ENCODE data around the gene NFIC. TPM values are rescaled to one million over a fixed set of nuclear protein-coding genes. Genes with fewer than 3 reads are reported as not detected.

Gene NFIC
- polyA plus RNA-seq, 2 donors, result 15.4 to 48.1 TPM

DNA sequence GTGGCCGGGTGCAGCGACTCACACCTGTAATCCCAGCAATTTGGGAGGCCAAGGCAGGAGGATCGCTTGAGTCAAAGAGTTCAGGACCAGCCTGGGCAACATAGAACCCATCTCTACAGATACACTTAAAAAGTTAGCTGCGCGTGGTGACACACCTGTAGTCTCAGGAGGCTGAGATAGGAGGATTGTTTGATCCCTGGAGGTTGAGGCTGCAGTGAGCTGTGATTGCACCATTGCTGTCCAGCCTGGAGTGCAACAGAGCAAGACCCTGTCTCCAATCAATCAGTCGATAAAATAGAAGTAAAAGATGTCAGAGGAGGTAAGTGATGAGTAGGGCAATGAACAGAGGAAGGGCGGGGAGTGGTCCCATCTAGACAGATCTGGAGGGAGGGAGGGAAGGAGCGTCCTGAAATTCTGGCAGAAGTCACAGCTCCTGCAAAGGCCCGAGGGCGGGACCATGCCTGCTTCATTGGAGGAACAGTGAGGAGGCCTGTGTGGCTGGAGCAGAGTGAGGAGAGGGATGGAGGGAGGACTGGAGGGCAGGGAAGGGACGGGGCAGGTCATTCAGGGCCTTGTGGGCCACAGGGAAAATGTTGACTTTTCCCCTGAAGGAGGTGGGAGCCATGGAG is 104.2 kb downstream of the NFIC start:
- Histone ChIP-seq H3K27me3 (ENCODE audit: control insufficient read depth in 1 of 2, insufficient read depth in 2 of 2, low read length in 2 of 2) (no peaks in the 10 kb centered on the region), H3K27ac (ENCODE audit: low read depth in 2 of 2, low read length in 1 of 2) (no peak overlapping the region), H3K9me3 (ENCODE audit: control insufficient read depth in 2 of 2, insufficient read depth in 1 of 2, low read depth in 1 of 2, low read length in 1 of 2) (no peaks in the 10 kb centered on the region), H3K4me1 (ENCODE audit: control insufficient read depth in 2 of 2, insufficient read depth in 2 of 2, low read length in 1 of 2) (peaks cover 0 to 2% of the 10 kb centered on the region in 2 donors), H3K36me3 (ENCODE audit: control insufficient read depth in 2 of 2, insufficient read depth in 2 of 2, low read length in 1 of 2) (no peaks in the 10 kb centered on the region), H3K4me3 (ENCODE audit: low read depth in 1 of 2, low read length in 2 of 2) (no peak overlapping the region)
- WGBS, 2 donors, result 60 to 62% methylated on average over 11 of the region's 11 CpGs

GRCh38 chr19:3471954-3472655 is 105.7 kb downstream of the NFIC start:
- Histone ChIP-seq H3K27ac (ENCODE audit: low read depth in 2 of 2, low read length in 1 of 2) (no peak overlapping the region), H3K9me3 (ENCODE audit: control insufficient read depth in 2 of 2, insufficient read depth in 1 of 2, low read depth in 1 of 2, low read length in 1 of 2) (no peaks in the 10 kb centered on the region), H3K4me1 (ENCODE audit: control insufficient read depth in 2 of 2, insufficient read depth in 2 of 2, low read length in 1 of 2) (peaks cover 0 to 2% of the 10 kb centered on the region in 2 donors), H3K27me3 (ENCODE audit: control insufficient read depth in 1 of 2, insufficient read depth in 2 of 2, low read length in 2 of 2) (no peaks in the 10 kb centered on the region), H3K4me3 (ENCODE audit: low read depth in 1 of 2, low read length in 2 of 2) (no peak overlapping the region), H3K36me3 (ENCODE audit: control insufficient read depth in 2 of 2, insufficient read depth in 2 of 2, low read length in 1 of 2) (no peaks in the 10 kb centered on the region)
- 21 to 29% methylated on average over 23 to 24 of the region's 24 CpGs for WGBS, 2 donors

GRCh38 chr19:3474010-3474409 is 107.6 kb downstream of the NFIC start:
- Histone ChIP-seq H3K4me1 (ENCODE audit: control insufficient read depth in 2 of 2, insufficient read depth in 2 of 2, low read length in 1 of 2) (no peaks in the 10 kb centered on the region), H3K27me3 (ENCODE audit: control insufficient read depth in 1 of 2, insufficient read depth in 2 of 2, low read length in 2 of 2) (no peaks in the 10 kb centered on the region), H3K27ac (ENCODE audit: low read depth in 2 of 2, low read length in 1 of 2) (no peak overlapping the region), H3K36me3 (ENCODE audit: control insufficient read depth in 2 of 2, insufficient read depth in 2 of 2, low read length in 1 of 2) (no peaks in the 10 kb centered on the region), H3K9me3 (ENCODE audit: control insufficient read depth in 2 of 2, insufficient read depth in 1 of 2, low read depth in 1 of 2, low read length in 1 of 2) (no peaks in the 10 kb centered on the region), H3K4me3 (ENCODE audit: low read depth in 1 of 2, low read length in 2 of 2) (no peak overlapping the region)
- 53 to 62% methylated on average over 8 of the region's 8 CpGs for WGBS, 2 donors

DNA sequence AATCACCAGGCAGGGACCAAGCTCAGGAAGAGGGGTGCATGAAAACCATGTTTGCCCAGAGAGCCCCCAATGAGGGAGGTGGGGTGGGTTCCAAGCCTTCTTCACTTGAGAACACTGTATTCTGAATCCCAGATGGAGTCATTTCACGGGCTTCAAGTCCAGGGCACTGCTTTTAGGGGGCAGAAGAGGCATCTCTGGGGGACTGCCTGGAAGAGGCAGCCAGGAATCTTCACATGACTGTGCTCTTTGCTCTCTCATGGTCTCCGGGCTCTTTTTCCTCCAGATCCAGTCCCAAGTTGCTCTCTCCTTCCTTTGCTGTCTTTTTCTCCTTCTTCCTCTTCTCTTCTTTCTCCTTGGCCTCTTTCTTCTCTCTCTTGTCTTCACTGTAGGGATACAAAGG is 108.2 kb downstream of the NFIC start:
- Histone ChIP-seq H3K27me3 (ENCODE audit: control insufficient read depth in 1 of 2, insufficient read depth in 2 of 2, low read length in 2 of 2) (no peaks in the 10 kb centered on the region), H3K36me3 (ENCODE audit: control insufficient read depth in 2 of 2, insufficient read depth in 2 of 2, low read length in 1 of 2) (no peaks in the 10 kb centered on the region), H3K4me3 (ENCODE audit: low read depth in 1 of 2, low read length in 2 of 2) (no peak overlapping the region)

DNA sequence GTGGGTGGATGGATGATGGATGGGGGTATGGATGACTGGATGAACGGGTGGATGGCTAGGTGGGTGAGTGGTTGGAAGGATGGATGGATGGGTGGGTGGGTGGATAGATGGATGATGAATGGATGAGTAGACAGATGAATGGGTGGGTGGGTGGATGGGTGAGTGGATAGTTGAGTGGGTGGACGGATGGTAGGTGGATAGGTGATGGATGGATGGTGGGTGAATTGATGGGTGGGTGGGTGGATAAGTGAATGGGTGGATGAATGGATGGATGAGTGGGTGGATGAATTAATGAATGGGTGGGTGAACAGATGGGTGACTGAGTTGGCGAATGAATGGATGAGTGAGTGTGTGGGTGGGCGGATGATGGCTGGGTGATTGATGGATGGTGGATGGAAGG is 109.1 kb downstream of the NFIC start:
- whole genome bisulfite sequencing, 2 donors, result 76 to 79% methylated on average over 4 of the region's 4 CpGs
- no peaks in the 10 kb centered on the region for H3K36me3 ChIP-seq (ENCODE audit: control insufficient read depth in 2 of 2, insufficient read depth in 2 of 2, low read length in 1 of 2)
- H3K9me3 ChIP-seq (ENCODE audit: control insufficient read depth in 2 of 2, insufficient read depth in 1 of 2, low read depth in 1 of 2, low read length in 1 of 2), result no peaks in the 10 kb centered on the region

More for the DNA sequence above, 108.2 kb downstream of the NFIC start:
- no peaks in the 10 kb centered on the region for H3K4me1 ChIP-seq (ENCODE audit: control insufficient read depth in 2 of 2, insufficient read depth in 2 of 2, low read length in 1 of 2)
- WGBS, 2 donors, result 77 to 78% methylated on average over 2 of the region's 2 CpGs
- H3K9me3 ChIP-seq (ENCODE audit: control insufficient read depth in 2 of 2, insufficient read depth in 1 of 2, low read depth in 1 of 2, low read length in 1 of 2), result no peaks in the 10 kb centered on the region
- no peak overlapping the region for H3K27ac ChIP-seq (ENCODE audit: low read depth in 2 of 2, low read length in 1 of 2)

DNA sequence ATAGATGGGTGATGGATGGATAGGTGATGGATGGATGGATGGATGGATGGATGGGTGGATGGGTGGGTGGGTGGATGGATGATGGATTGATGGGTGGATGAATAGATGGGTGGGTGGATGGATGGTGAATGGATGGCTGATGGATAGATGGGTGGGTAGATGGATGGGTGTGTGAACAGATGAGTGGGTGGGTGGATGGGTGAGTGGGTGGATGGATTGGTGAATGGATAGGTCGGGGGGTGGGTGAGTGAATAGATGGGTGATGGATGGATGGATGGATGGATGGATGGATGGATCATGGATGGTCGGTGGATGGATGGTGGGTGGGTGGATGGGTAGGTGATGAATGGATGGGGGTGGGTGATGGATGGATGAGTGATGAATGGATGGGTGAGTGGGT is 110.4 kb downstream of the NFIC start:
- Histone ChIP-seq H3K4me3 (ENCODE audit: low read depth in 1 of 2, low read length in 2 of 2) (no peak overlapping the region), H3K27me3 (ENCODE audit: control insufficient read depth in 1 of 2, insufficient read depth in 2 of 2, low read length in 2 of 2) (no peaks in the 10 kb centered on the region), H3K27ac (ENCODE audit: low read depth in 2 of 2, low read length in 1 of 2) (no peak overlapping the region), H3K36me3 (ENCODE audit: control insufficient read depth in 2 of 2, insufficient read depth in 2 of 2, low read length in 1 of 2) (no peaks in the 10 kb centered on the region), H3K4me1 (ENCODE audit: control insufficient read depth in 2 of 2, insufficient read depth in 2 of 2, low read length in 1 of 2) (peaks cover 0 to 2% of the 10 kb centered on the region in 2 donors), H3K9me3 (ENCODE audit: control insufficient read depth in 2 of 2, insufficient read depth in 1 of 2, low read depth in 1 of 2, low read length in 1 of 2) (no peaks in the 10 kb centered on the region)
- 61 to 81% methylated on average over 2 of the region's 2 CpGs for WGBS, 2 donors

More for the DNA sequence above, 109.1 kb downstream of the NFIC start:
- Histone ChIP-seq H3K27me3 (ENCODE audit: control insufficient read depth in 1 of 2, insufficient read depth in 2 of 2, low read length in 2 of 2) (no peaks in the 10 kb centered on the region), H3K27ac (ENCODE audit: low read depth in 2 of 2, low read length in 1 of 2) (no peak overlapping the region), H3K4me1 (ENCODE audit: control insufficient read depth in 2 of 2, insufficient read depth in 2 of 2, low read length in 1 of 2) (peaks cover 0 to 2% of the 10 kb centered on the region in 2 donors), H3K4me3 (ENCODE audit: low read depth in 1 of 2, low read length in 2 of 2) (no peak overlapping the region)

DNA sequence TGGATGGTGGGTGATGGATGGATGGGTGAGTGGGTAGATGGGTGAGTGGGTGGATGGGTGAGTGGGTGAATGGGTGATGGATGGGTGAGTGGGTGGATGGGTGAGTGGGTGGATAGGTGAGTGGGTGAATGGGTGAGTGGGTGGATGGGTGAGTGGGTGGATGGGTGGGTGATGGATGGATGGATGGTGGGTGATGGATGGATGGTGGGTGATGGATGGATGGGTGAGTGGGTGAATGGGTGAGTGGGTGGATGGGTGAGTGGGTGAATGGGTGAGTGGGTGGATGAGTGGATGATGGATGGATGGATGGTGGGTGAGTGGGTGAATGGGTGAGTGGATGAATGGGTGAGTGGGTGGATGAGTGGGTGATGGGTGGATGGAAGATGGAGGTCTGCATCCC is 111.1 kb downstream of the NFIC start:
- no peaks in the 10 kb centered on the region for H3K9me3 ChIP-seq (ENCODE audit: control insufficient read depth in 2 of 2, insufficient read depth in 1 of 2, low read depth in 1 of 2, low read length in 1 of 2)
- H3K36me3 ChIP-seq (ENCODE audit: control insufficient read depth in 2 of 2, insufficient read depth in 2 of 2, low read length in 1 of 2), result no peaks in the 10 kb centered on the region
- H3K4me3 ChIP-seq (ENCODE audit: low read depth in 1 of 2, low read length in 2 of 2), result no peak overlapping the region
- no peaks in the 10 kb centered on the region for H3K27me3 ChIP-seq (ENCODE audit: control insufficient read depth in 1 of 2, insufficient read depth in 2 of 2, low read length in 2 of 2)
- H3K4me1 ChIP-seq (ENCODE audit: control insufficient read depth in 2 of 2, insufficient read depth in 2 of 2, low read length in 1 of 2), result peaks cover 0 to 2% of the 10 kb centered on the region in 2 donors
- no peak overlapping the region for H3K27ac ChIP-seq (ENCODE audit: low read depth in 2 of 2, low read length in 1 of 2)

DNA sequence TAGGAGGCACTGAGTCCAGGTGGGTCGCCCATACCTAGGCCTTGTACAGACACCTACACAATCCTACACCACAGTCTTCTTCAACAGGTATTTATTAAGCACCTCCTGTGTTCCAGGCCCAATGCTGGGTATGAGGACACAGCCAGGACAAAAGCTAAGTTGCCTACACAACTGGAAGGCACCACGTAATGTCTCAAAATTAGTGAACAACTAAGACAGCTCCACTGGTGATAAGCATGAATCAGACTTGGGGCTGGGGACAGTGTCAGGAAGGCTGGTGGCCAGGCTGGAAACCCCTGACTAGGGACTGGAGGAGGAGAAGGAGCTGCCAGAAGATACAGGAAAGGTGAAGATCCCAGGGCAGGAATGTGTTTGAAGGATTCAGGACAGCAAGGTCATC is 111.6 kb downstream of the NFIC start:
- Histone ChIP-seq H3K36me3 (ENCODE audit: control insufficient read depth in 2 of 2, insufficient read depth in 2 of 2, low read length in 1 of 2) (no peaks in the 10 kb centered on the region), H3K4me1 (ENCODE audit: control insufficient read depth in 2 of 2, insufficient read depth in 2 of 2, low read length in 1 of 2) (peaks cover 2% of the 10 kb centered on the region in 2 donors), H3K27ac (ENCODE audit: low read depth in 2 of 2, low read length in 1 of 2) (no peak overlapping the region)

DNA sequence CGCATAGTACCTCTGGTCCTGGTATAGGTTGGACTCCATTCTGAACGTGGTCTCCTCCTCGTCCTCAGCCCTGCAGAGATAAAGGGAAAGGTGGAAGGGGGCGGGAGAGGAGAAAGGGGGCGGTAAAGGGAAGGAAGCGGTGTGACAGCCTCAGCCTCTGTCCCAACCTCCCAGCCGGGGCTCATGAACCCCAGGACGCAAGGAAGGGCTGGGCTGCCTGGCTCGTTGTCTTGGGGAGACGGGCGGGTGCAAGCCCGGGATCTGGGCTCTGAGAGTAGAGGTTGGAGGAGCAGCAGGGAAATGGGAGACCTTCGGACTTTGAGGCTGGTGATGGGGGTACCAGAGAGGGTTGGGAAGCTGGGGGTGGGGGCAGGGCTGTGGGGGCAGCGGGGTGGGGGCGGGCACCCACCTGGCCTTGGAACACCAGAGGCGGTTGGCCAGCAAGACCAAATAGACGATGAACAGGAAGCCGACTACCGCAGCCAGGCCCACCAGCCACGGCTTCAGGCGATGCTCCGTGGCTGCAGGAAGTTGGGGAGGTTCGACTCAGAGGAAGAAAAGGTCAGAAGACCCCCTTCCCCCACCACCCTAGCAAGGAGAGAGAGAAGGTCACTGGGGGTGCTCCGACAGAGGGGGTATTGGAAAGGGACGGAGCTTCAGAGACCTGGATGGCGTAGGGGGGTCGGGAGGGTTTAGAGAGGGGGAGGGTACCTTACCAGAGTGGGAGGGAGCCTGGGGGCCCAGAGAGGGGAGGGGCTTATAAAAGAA is 112.2 kb downstream of the NFIC start:
- WGBS, 2 donors, result 27 to 28% methylated on average over 27 of the region's 27 CpGs
- H3K4me1 ChIP-seq (ENCODE audit: control insufficient read depth in 2 of 2, insufficient read depth in 2 of 2, low read length in 1 of 2), result peaks cover 2 to 3% of the 10 kb centered on the region in 2 donors

More for the DNA sequence above, 111.6 kb downstream of the NFIC start:
- Histone ChIP-seq H3K27me3 (ENCODE audit: control insufficient read depth in 1 of 2, insufficient read depth in 2 of 2, low read length in 2 of 2) (peaks cover 0 to 3% of the 10 kb centered on the region in 2 donors), H3K4me3 (ENCODE audit: low read depth in 1 of 2, low read length in 2 of 2) (no peak overlapping the region), H3K9me3 (ENCODE audit: control insufficient read depth in 2 of 2, insufficient read depth in 1 of 2, low read depth in 1 of 2, low read length in 1 of 2) (no peaks in the 10 kb centered on the region)
- WGBS, 2 donors, result 71 to 93% methylated on average over 2 of the region's 2 CpGs

More for the DNA sequence above, 112.2 kb downstream of the NFIC start:
- Histone ChIP-seq H3K36me3 (ENCODE audit: control insufficient read depth in 2 of 2, insufficient read depth in 2 of 2, low read length in 1 of 2) (no peaks in the 10 kb centered on the region), H3K9me3 (ENCODE audit: control insufficient read depth in 2 of 2, insufficient read depth in 1 of 2, low read depth in 1 of 2, low read length in 1 of 2) (no peaks in the 10 kb centered on the region), H3K27me3 (ENCODE audit: control insufficient read depth in 1 of 2, insufficient read depth in 2 of 2, low read length in 2 of 2) (peaks cover 0 to 4% of the 10 kb centered on the region in 2 donors), H3K27ac (ENCODE audit: low read depth in 2 of 2, low read length in 1 of 2) (no peak overlapping the region), H3K4me3 (ENCODE audit: low read depth in 1 of 2, low read length in 2 of 2) (no peak overlapping the region)
